Measurements from ENCODE around the gene KAT2B.

Gene KAT2B

GRCh38 chr3:20185679-20186599 lies 145.7 kb downstream of the KAT2B start, which contains the start of gene SGO1:
Gene SGO1 (minus strand): TSS chr3:20186206. CDS start chr3:20184027, 2,179 bp downstream.
- Histone ChIP-seq H3K9ac (ENCODE audit: low read length) (peak within 1 kb of the TSS; percentile 88), H3K4me3 (ENCODE audit: low read length) (peak within 1 kb of the TSS; percentile 56), H3K27me3 (ENCODE audit: control insufficient read depth, insufficient read depth, low read length) (no peaks in the 10 kb centered on the region), H3K4me1 (ENCODE audit: control insufficient read depth, insufficient read depth, low read length) (peaks cover 5% of the 10 kb centered on the region), H3K9me3 (ENCODE audit: control insufficient read depth, low read length) (no peaks in the 10 kb centered on the region), H3K36me3 (ENCODE audit: control insufficient read depth, insufficient read depth, low read length) (no peaks in the 10 kb centered on the region)

GRCh38 chr3:20186600-20187004 lies 146.4 kb downstream of the KAT2B start:
- Histone ChIP-seq H3K9ac (ENCODE audit: low read length) (peak overlapping the region; percentile 88), H3K9me3 (ENCODE audit: control insufficient read depth, low read length) (no peaks in the 10 kb centered on the region), H3K4me3 (ENCODE audit: low read length) (peak overlapping the region; percentile 56), H3K36me3 (ENCODE audit: control insufficient read depth, insufficient read depth, low read length) (no peaks in the 10 kb centered on the region), H3K27me3 (ENCODE audit: control insufficient read depth, insufficient read depth, low read length) (no peaks in the 10 kb centered on the region), H3K4me1 (ENCODE audit: control insufficient read depth, insufficient read depth, low read length) (peaks cover 5% of the 10 kb centered on the region)

DNA sequence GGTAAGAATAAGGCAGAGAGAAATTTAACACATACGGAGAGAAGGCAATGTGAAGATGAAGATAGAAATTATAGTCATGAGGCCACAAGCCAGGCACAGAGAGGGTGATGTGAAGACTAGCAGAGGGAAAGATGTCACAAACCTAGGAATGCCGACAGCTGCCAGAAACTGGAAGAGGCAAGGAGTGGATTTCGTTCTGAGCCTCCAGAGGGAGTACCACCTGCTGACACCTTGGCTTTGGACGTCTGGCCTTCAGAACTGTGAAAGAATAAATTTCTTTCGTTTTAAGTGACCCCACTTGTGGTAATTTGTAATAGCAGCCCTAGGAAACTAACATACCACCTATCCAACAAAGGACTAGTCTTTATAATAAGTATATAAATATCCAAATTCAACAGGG lies 150.7 kb downstream of the KAT2B start:
- Histone ChIP-seq H3K4me1 (ENCODE audit: control insufficient read depth, insufficient read depth, low read length) (peaks cover 5% of the 10 kb centered on the region), H3K9me3 (ENCODE audit: control insufficient read depth, low read length) (no peaks in the 10 kb centered on the region), H3K4me3 (ENCODE audit: low read length) (no peak overlapping the region), H3K9ac (ENCODE audit: low read length) (no peak overlapping the region), H3K27me3 (ENCODE audit: control insufficient read depth, insufficient read depth, low read length) (no peaks in the 10 kb centered on the region), H3K36me3 (ENCODE audit: control insufficient read depth, insufficient read depth, low read length) (no peaks in the 10 kb centered on the region)

DNA sequence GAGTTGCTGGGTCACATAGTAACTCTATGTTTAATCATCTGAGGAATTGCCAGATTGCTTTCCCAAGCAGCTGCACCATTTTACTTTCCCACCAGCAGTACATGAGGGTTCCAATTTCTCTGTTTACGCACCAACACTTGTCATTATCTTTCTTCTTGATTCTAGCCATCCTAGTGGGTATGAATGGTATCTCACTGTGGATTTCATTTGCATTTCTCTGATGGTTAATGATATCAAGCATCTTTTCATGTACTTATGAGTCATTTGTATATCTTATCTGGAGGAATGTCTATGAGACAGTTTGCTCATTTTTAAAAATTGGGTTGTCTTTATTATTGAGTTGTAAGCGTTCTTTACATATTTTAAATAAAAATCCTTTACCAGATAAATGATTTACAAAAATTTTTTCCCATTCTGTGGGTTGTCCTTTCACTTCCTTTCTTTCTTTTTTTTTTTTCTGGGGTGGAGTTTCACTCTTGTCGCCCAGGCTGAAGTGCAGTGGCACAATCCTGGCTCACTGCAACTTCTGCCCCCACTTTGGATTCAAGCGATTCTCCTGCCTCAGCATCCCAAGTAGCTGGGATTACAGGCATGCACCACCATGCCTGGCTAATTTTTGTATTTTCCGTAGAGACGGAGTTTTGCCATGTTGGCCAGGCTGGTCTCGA lies 154.7 kb downstream of the KAT2B start:
- Histone ChIP-seq H3K4me1 (ENCODE audit: control insufficient read depth, insufficient read depth, low read length) (no peaks in the 10 kb centered on the region), H3K27me3 (ENCODE audit: control insufficient read depth, insufficient read depth, low read length) (no peaks in the 10 kb centered on the region), H3K4me3 (ENCODE audit: low read length) (no peak overlapping the region), H3K9me3 (ENCODE audit: control insufficient read depth, low read length) (no peaks in the 10 kb centered on the region), H3K9ac (ENCODE audit: low read length) (no peak overlapping the region), H3K36me3 (ENCODE audit: control insufficient read depth, insufficient read depth, low read length) (no peaks in the 10 kb centered on the region)

- no peaks in the 10 kb centered on the region for H3K27me3 ChIP-seq (ENCODE audit: control insufficient read depth, insufficient read depth, low read length)
- no peak overlapping the region for H3K4me3 ChIP-seq (ENCODE audit: low read length)
- H3K9me3 ChIP-seq (ENCODE audit: control insufficient read depth, low read length): no peaks in the 10 kb centered on the region
- H3K4me1 ChIP-seq (ENCODE audit: control insufficient read depth, insufficient read depth, low read length): no peaks in the 10 kb centered on the region
- H3K9ac ChIP-seq (ENCODE audit: low read length): no peak overlapping the region
- H3K36me3 ChIP-seq (ENCODE audit: control insufficient read depth, insufficient read depth, low read length): no peaks in the 10 kb centered on the region
These were observed 157.5 kb downstream of the KAT2B start for GRCh38 chr3:20197775-20198174.

GRCh38 chr3:20201143-20201542 lies 160.9 kb downstream of the KAT2B start:
- H3K36me3 ChIP-seq (ENCODE audit: control insufficient read depth, insufficient read depth, low read length): no peaks in the 10 kb centered on the region
- no peaks in the 10 kb centered on the region for H3K9me3 ChIP-seq (ENCODE audit: control insufficient read depth, low read length)
- no peaks in the 10 kb centered on the region for H3K4me1 ChIP-seq (ENCODE audit: control insufficient read depth, insufficient read depth, low read length)
- H3K9ac ChIP-seq (ENCODE audit: low read length): no peak overlapping the region
- H3K27me3 ChIP-seq (ENCODE audit: control insufficient read depth, insufficient read depth, low read length): no peaks in the 10 kb centered on the region
- H3K4me3 ChIP-seq (ENCODE audit: low read length): no peak overlapping the region
